NB4 (cell line): ENCODE data around the gene HMGCL.
A peak's percentile ranks its signal among the peaks of the same experiment; 100 is the strongest.

Source experiments
- DNase-seq: peaks from one replicate; pipeline ENCODE4 v3.0.0; 2010; ENCODE audit warnings: low read depth
- H3K4me3 ChIP-seq: one replicate; pipeline ENCODE4 v1.5.1; 2011; ENCODE audit warnings: mild to moderate bottlenecking, low read depth, low read length, moderate library complexity
- MAX ChIP-seq: IDR thresholded peaks from 2 replicates; pipeline ENCODE4 v1.6.1; 2011; ENCODE audit warnings: low read depth, low read length
- MYC ChIP-seq: IDR thresholded peaks from 2 replicates; pipeline ENCODE4 v1.6.1; 2011; ENCODE audit warnings: low read depth, low read length
- POLR2A ChIP-seq: IDR thresholded peaks from 2 replicates; pipeline ENCODE4 v1.6.1; 2011; ENCODE audit warnings: mild to moderate bottlenecking; ENCODE audit not compliant: insufficient read length; ENCODE audit errors: extremely low read depth
- TF ChIP-seq, protein P1 (sequence below): IDR thresholded peaks from one replicate; pipeline ENCODE4 v1.5.1; 2012; ENCODE audit warnings: low read depth, low read length

Gene HMGCL

DNA sequence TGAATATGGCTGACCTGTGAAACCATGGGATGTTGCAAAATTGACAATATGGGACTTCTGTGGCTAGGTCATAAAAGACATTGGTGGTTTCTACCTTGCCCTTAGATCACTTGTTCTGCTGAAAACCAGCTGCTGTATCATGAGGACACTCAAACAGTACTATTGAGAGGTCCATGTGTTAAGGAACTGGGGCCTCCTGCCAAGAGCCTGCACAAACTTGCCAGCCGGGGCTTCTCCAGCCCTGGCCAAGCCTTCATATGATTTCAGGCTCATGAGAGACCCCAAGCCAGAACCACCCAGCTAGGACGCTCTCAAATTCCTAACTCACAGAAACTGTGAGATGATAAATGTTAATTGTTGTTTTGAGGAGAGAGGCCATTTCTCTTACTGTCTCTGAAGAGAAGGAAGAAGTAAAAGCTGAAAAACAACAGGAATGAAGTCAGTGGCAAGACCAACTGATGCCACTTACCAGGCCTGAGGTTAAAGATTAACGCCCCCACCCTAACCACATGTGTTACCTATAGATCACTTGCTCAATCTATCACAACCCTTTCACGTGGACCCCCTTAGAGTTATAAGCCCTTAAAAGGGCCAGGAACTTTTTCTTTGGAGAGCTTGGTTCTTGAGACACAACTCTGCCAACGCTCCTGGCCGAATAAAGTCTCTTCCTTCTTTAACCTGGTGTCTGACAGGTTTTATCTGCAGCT is 50.9 kb downstream of the HMGCL start:
- DNase-seq, result peak; percentile 37
- no peak overlapping the region for H3K4me3 ChIP-seq
- TF ChIP-seq MYC (no peak), POLR2A (no peak), MAX (no peak)
- TF ChIP-seq, protein P1, sequence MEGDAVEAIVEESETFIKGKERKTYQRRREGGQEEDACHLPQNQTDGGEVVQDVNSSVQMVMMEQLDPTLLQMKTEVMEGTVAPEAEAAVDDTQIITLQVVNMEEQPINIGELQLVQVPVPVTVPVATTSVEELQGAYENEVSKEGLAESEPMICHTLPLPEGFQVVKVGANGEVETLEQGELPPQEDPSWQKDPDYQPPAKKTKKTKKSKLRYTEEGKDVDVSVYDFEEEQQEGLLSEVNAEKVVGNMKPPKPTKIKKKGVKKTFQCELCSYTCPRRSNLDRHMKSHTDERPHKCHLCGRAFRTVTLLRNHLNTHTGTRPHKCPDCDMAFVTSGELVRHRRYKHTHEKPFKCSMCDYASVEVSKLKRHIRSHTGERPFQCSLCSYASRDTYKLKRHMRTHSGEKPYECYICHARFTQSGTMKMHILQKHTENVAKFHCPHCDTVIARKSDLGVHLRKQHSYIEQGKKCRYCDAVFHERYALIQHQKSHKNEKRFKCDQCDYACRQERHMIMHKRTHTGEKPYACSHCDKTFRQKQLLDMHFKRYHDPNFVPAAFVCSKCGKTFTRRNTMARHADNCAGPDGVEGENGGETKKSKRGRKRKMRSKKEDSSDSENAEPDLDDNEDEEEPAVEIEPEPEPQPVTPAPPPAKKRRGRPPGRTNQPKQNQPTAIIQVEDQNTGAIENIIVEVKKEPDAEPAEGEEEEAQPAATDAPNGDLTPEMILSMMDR, result no peak

DNA sequence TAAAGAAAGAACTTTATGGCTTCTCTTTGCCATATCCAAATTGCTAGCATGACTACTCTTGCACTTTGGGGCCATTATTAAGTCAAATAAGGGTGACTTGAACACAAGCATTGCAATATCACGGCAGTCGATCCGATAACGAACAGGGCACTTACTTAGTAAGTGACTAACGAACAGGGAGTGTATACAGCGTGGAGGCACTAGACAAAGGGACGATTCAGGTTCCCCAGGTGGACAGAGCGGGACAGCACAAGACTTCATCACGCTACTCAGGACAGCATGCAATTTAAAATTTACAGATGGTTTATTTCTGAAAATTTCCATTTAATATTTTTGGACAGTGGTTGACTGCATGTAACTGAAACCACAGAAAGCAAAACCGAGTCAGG is 52.4 kb downstream of the HMGCL start:
- DNase-seq, result no peak
- TF ChIP-seq MYC, result no peak
- no peak for TF ChIP-seq MAX
- no peak for TF ChIP-seq POLR2A
- TF ChIP-seq, protein P1, result no peak
- no peak overlapping the region for H3K4me3 ChIP-seq

DNA sequence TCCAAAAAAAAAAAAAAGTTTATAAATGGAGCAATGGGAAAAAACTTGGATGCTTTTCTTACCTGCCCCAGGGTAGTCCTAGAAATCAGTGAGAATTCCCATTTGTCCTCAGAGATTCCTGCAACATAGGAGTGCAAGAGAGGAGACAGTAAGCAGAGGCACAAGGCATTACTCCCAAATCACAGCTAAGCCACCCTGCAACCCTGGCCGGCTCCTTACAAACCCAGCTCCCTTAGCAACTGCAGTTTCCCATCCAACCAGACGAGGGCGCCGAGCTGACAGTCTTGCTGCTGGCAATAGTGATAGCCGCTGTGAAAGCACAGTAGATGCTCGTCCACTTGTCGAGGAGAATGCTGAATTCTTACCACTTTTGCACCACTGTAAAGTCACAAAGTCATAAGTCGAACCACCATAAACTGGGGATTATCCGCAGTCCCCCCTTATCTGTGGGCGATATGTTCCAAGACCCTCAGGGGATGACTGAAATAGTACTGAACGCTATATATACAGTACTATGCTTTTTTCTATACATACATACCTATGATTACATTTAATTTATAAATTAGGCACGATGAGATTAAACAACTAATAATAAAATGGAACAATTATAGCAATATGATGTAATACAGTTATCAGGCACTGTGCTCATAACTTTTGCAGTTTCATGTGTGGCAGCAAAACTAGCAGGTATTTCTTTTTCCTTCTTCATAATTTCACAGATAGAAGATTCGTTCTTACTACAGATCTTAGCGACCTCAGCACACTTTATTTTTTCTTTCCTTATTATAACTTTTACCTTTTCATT is 53.0 kb downstream of the HMGCL start:
- no peak for TF ChIP-seq MAX
- TF ChIP-seq, protein P1, result peak; percentile 93
- DNase-seq, result peak; percentile 83
- H3K4me3 ChIP-seq, result no peak overlapping the region

DNA sequence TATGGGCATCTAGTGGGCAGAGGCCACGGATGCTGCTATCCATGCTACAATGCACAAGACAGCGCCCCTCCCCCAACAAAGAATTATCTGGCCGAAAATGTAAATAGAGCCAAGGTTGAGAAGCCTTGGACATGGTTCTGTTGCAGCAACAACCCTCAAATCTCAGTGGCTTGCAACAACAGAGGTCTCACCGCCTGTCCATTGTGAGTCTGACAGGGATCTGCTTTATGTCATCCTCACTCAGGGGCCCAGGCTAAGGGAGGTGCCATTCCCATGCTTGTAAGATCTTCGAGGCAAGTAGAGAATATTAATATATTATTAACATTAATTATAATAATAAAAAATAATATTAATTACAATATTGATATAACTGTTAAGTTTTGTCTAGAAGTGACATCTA is 56.5 kb downstream of the HMGCL start:
- DNase-seq, result no peak
- no peak overlapping the region for H3K4me3 ChIP-seq
- no peak for TF ChIP-seq POLR2A
- TF ChIP-seq MAX, result no peak
- TF ChIP-seq, protein P1, result no peak
- TF ChIP-seq MYC, result no peak

DNA sequence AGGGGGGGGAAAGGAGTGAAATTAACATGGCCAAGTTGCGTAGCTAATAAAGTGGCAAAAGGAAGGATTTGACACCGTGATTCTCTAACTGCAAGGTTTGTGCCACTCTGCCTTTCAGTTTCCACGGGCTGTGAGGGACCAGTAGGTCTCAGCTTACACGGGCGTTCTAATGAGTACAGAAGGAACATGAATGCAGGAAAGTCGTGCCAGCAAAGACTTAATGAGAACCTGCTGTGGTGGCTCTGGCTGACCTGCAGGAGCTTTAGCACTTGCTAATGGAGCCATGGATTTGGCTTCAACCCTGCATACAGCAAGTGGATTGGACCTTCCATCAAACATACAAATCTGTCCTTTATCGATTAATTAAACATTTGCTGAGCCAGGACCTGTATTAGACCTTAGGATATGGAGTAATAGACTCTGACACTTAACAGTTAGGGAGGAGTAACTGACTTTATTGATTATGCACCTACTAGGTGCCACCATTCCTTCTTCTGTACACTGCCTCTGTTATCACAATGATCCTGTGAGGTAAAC is 62.1 kb downstream of the HMGCL start:
- TF ChIP-seq MAX (no peak), MYC (no peak), POLR2A (no peak)
- TF ChIP-seq, protein P1, result no peak
- no peak for DNase-seq
- no peak overlapping the region for H3K4me3 ChIP-seq
